Measurements from ENCODE around the gene DRAM1. TPM values are rescaled to one million over a fixed set of nuclear protein-coding genes. Genes with fewer than 3 reads are reported as not detected.

Gene DRAM1
- total RNA-seq, 1 experiment from 2014 or later, result 6.5 TPM

- H3K23ac ChIP-seq (ENCODE audit: insufficient read length, low read depth, low read length), result no peak overlapping the region
- no peaks in the 10 kb centered on the region for H3K4me1 Mint-ChIP-seq
- H3K9me3 Mint-ChIP-seq, result no peaks in the 10 kb centered on the region
- no peak overlapping the region for H2AK5ac ChIP-seq (ENCODE audit: insufficient read length, low read length)
- no peak overlapping the region for H3K4me2 ChIP-seq (ENCODE audit: insufficient read depth, insufficient read length, low read length)
- no peak overlapping the region for H3K18ac ChIP-seq (ENCODE audit: insufficient read length, low read depth, low read length)
- H3K36me3 Mint-ChIP-seq (ENCODE audit: insufficient read depth in 1 of 3, low read depth in 3 of 3), result no peaks in the 10 kb centered on the region
- no peaks in the 10 kb centered on the region for H3K23me2 ChIP-seq (ENCODE audit: insufficient read length, low read depth, low read length, poor library complexity, severe bottlenecking)
- no peak overlapping the region for H2BK15ac ChIP-seq (ENCODE audit: low read depth, low read length)
- DNase-seq, result no peak
- H2BK12ac ChIP-seq (ENCODE audit: insufficient read length, low read depth, low read length), result no peak overlapping the region
- H3K27me3 ChIP-seq (ENCODE audit: insufficient read depth, low read length), result no peaks in the 10 kb centered on the region
- no peak overlapping the region for H3K27ac Mint-ChIP-seq
- no peak overlapping the region for H3T11ph ChIP-seq (ENCODE audit: low read length)
- no peak overlapping the region for H3K4me3 Mint-ChIP-seq
- no peaks in the 10 kb centered on the region for H3K4me1 ChIP-seq (ENCODE audit: insufficient read depth, low read length)
- H3K9me3 ChIP-seq (ENCODE audit: control insufficient read depth, low read depth, low read length), result no peaks in the 10 kb centered on the region
- no peak overlapping the region for H3K4ac ChIP-seq (ENCODE audit: low read depth, low read length)
- H3K9ac ChIP-seq (ENCODE audit: extremely low read depth, insufficient read length, low read length), result no peak overlapping the region
- no peak overlapping the region for H3K27ac ChIP-seq (ENCODE audit: insufficient read length, low read depth, low read length)
- no peak overlapping the region for H2BK120ac ChIP-seq (ENCODE audit: low read depth, low read length, poor library complexity, severe bottlenecking)
- H4K20me1 ChIP-seq (ENCODE audit: control insufficient read depth, insufficient read depth, insufficient read length), result no peaks in the 10 kb centered on the region
- H2AFZ ChIP-seq (ENCODE audit: low read length), result no peak overlapping the region
- no peak overlapping the region for H4K91ac ChIP-seq (ENCODE audit: insufficient read length, low read depth, low read length)
- H3K56ac ChIP-seq (ENCODE audit: insufficient read length, low read depth, low read length), result no peak overlapping the region
- no CpG with 5 or more reads among the region's 5 CpGs for WGBS (ENCODE audit: extremely low coverage, insufficient read length, low lambda C conversion rate)
- H3K14ac ChIP-seq (ENCODE audit: insufficient read depth, low read length), result no peak overlapping the region
- no peak overlapping the region for H4K8ac ChIP-seq (replicated peaks; ENCODE audit: insufficient read length, low read depth, low read length)
- no peak overlapping the region for H2BK20ac ChIP-seq (ENCODE audit: low read depth, low read length, poor library complexity, severe bottlenecking)
- H3K79me1 ChIP-seq (ENCODE audit: insufficient read depth, low read depth, low read length, poor library complexity, severe bottlenecking), result no peaks in the 10 kb centered on the region
- H2BK5ac ChIP-seq (ENCODE audit: insufficient read length, low read length), result no peak overlapping the region
- TF ChIP-seq CTCF (conservative IDR thresholded peaks at IDR 0.05), result no peak
- H4K5ac ChIP-seq (ENCODE audit: insufficient read length, low read depth, low read length), result no peak overlapping the region
- H3K79me2 ChIP-seq (ENCODE audit: insufficient read depth, low read length), result no peaks in the 10 kb centered on the region
- H3K27me3 Mint-ChIP-seq (ENCODE audit: low read depth), result no peaks in the 10 kb centered on the region
Observed at GRCh38 chr12:101847325-101847724, 30.1 kb upstream of the DRAM1 start.
